GM12892 (cell line): Measurements from ENCODE around the gene CPNE4.
"Not testable (repeated sequence)": the region's sequence is repeated elsewhere in the genome, so short reads cannot be mapped to it uniquely, and the experiment has no call there.

Source experiments
- POLR2AphosphoS5 ChIP-seq: IDR thresholded peaks from 2 replicates; pipeline ENCODE4 v1.6.1; 2011; ENCODE audit warnings: low read depth, low read length, control low read depth
- TAF1 ChIP-seq: IDR thresholded peaks from 2 replicates; pipeline ENCODE4 v1.6.1; 2011; ENCODE audit warnings: low read depth, mild to moderate bottlenecking, control low read depth, low read length, borderline replicate concordance

DNA sequence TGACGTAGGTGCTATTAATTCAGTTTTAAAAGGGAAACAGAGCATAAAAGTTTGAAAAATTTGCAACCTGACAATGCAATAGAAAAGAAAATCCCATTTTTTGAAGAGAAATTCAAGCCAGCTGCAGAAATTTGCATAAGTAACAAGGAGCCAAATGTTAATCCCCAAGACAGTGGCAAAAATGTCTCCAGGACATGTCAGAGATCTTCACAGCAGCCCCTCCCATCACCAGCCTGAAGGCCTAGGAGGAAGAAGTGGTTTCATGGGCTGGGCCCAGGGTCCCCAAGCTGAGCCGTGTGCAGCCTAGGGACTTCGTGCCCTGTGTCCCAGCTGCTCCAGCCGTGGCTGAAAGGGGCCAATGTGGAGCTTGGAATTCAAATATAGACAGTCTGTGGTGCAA lies 148.9 kb downstream of the CPNE4 start:
- not testable (repeated sequence) for TF ChIP-seq TAF1, POLR2AphosphoS5
